GM12878 (cell line): Measurements from ENCODE around the gene TPMT.

ENCODE experiments used
- CREB1 ChIP-seq: IDR thresholded peaks from 2 replicates; pipeline ENCODE4 v1.6.1; 2012; ENCODE audit warnings: low read depth, mild to moderate bottlenecking, inconsistent platforms
- CREM ChIP-seq: IDR thresholded peaks from 2 replicates; pipeline ENCODE4 v1.6.1; 2014; ENCODE audit warnings: antibody characterized with exemption, low read depth
- E2F8 ChIP-seq: fragments of 450-650 bp; IDR thresholded peaks from 2 replicates; pipeline ENCODE4 v1.6.1; 2018; ENCODE audit warnings: mild to moderate bottlenecking, low read depth, moderate library complexity; ENCODE audit not compliant: partially characterized antibody
- EZH2 ChIP-seq: IDR thresholded peaks from 2 replicates; pipeline ENCODE4 v1.6.1; 2012; ENCODE audit warnings: low read depth, mild to moderate bottlenecking, control low read depth, inconsistent platforms, low read length, borderline replicate concordance; ENCODE audit not compliant: control insufficient read depth
- GATAD2B ChIP-seq: fragments of 450-650 bp; conservative IDR thresholded peaks from 2 replicates; pipeline ENCODE4 v1.6.1; 2017; ENCODE audit warnings: low read depth, mild to moderate bottlenecking, moderate library complexity
- POLR2AphosphoS5 ChIP-seq: IDR thresholded peaks from 2 replicates; pipeline ENCODE4 v1.6.1; 2011; ENCODE audit warnings: mild to moderate bottlenecking, low read length, inconsistent platforms
- RAD21 ChIP-seq: IDR thresholded peaks from 2 replicates; pipeline ENCODE4 v1.6.1; 2011; ENCODE audit warnings: mild to moderate bottlenecking, low read depth, low read length, moderate library complexity; ENCODE audit not compliant: insufficient read depth
- RAD51 ChIP-seq: fragments of 450-650 bp; IDR thresholded peaks from 2 replicates; pipeline ENCODE4 v1.6.1; 2016; ENCODE audit warnings: moderate library complexity, mild to moderate bottlenecking, inconsistent platforms
- RFX5 ChIP-seq: IDR thresholded peaks from 2 replicates; pipeline ENCODE4 v1.6.1; 2011; ENCODE audit warnings: low read depth, low read length, improper control_type of control experiment
- SUZ12 ChIP-seq: fragments of 200-600 bp; sonication (generic); IDR thresholded peaks from one replicate; pipeline ENCODE4 v1.6.1; 2018; ENCODE audit warnings: antibody characterized with exemption, mild to moderate bottlenecking; ENCODE audit not compliant: unreplicated experiment
- ZNF274 ChIP-seq: IDR thresholded peaks from one replicate; pipeline ENCODE4 v1.8.0; 2011; ENCODE audit not compliant: insufficient read length, insufficient read depth
- TF ChIP-seq, protein P1 (sequence below), 3 experiments: IDR thresholded peaks in 2 of 3; conservative IDR thresholded peaks in 1 of 3; 2 replicates each; pipeline ENCODE4 v1.5.1; 2011; ENCODE audit warnings: low read depth in 3 of 3, low read length in 3 of 3, mild to moderate bottlenecking in 3 of 3, control low read depth in 2 of 3, moderate library complexity in 2 of 3, inconsistent platforms in 1 of 3, mixed read lengths in 1 of 3; ENCODE audit not compliant: control insufficient read depth in 2 of 3, insufficient read depth in 1 of 3; ENCODE audit errors: extremely low read depth in 1 of 3
- TF ChIP-seq, protein P2 (sequence below): IDR thresholded peaks from 2 replicates; pipeline ENCODE4 v1.6.1; 2012; ENCODE audit warnings: mild to moderate bottlenecking, low read depth, low read length
- TF ChIP-seq, protein P3 (sequence below): IDR thresholded peaks from 2 replicates; pipeline ENCODE4 v1.6.1; 2011; ENCODE audit warnings: mild to moderate bottlenecking, low read depth, low read length, moderate library complexity; ENCODE audit not compliant: insufficient replicate concordance

- TF ChIP-seq, protein P1, sequence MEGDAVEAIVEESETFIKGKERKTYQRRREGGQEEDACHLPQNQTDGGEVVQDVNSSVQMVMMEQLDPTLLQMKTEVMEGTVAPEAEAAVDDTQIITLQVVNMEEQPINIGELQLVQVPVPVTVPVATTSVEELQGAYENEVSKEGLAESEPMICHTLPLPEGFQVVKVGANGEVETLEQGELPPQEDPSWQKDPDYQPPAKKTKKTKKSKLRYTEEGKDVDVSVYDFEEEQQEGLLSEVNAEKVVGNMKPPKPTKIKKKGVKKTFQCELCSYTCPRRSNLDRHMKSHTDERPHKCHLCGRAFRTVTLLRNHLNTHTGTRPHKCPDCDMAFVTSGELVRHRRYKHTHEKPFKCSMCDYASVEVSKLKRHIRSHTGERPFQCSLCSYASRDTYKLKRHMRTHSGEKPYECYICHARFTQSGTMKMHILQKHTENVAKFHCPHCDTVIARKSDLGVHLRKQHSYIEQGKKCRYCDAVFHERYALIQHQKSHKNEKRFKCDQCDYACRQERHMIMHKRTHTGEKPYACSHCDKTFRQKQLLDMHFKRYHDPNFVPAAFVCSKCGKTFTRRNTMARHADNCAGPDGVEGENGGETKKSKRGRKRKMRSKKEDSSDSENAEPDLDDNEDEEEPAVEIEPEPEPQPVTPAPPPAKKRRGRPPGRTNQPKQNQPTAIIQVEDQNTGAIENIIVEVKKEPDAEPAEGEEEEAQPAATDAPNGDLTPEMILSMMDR (IDR thresholded peaks at IDR 0.05 in 2 of 3, conservative IDR thresholded peaks at IDR 0.05 in 1 of 3; ENCODE audit: control insufficient read depth in 2 of 3, extremely low read depth in 1 of 3, insufficient read depth in 1 of 3, low read depth in 3 of 3, low read length in 3 of 3), result no peak
- TF ChIP-seq POLR2AphosphoS5 (no peak), CREM (no peak), E2F8 (no peak), GATAD2B (no peak), CREB1 (no peak), RAD21 (no peak), RFX5 (no peak), SUZ12 (no peak), ZNF274 (no peak), EZH2 (no peak), RAD51 (no peak)
- TF ChIP-seq, protein P2, sequence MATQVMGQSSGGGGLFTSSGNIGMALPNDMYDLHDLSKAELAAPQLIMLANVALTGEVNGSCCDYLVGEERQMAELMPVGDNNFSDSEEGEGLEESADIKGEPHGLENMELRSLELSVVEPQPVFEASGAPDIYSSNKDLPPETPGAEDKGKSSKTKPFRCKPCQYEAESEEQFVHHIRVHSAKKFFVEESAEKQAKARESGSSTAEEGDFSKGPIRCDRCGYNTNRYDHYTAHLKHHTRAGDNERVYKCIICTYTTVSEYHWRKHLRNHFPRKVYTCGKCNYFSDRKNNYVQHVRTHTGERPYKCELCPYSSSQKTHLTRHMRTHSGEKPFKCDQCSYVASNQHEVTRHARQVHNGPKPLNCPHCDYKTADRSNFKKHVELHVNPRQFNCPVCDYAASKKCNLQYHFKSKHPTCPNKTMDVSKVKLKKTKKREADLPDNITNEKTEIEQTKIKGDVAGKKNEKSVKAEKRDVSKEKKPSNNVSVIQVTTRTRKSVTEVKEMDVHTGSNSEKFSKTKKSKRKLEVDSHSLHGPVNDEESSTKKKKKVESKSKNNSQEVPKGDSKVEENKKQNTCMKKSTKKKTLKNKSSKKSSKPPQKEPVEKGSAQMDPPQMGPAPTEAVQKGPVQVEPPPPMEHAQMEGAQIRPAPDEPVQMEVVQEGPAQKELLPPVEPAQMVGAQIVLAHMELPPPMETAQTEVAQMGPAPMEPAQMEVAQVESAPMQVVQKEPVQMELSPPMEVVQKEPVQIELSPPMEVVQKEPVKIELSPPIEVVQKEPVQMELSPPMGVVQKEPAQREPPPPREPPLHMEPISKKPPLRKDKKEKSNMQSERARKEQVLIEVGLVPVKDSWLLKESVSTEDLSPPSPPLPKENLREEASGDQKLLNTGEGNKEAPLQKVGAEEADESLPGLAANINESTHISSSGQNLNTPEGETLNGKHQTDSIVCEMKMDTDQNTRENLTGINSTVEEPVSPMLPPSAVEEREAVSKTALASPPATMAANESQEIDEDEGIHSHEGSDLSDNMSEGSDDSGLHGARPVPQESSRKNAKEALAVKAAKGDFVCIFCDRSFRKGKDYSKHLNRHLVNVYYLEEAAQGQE, result no peak
- TF ChIP-seq, protein P3, sequence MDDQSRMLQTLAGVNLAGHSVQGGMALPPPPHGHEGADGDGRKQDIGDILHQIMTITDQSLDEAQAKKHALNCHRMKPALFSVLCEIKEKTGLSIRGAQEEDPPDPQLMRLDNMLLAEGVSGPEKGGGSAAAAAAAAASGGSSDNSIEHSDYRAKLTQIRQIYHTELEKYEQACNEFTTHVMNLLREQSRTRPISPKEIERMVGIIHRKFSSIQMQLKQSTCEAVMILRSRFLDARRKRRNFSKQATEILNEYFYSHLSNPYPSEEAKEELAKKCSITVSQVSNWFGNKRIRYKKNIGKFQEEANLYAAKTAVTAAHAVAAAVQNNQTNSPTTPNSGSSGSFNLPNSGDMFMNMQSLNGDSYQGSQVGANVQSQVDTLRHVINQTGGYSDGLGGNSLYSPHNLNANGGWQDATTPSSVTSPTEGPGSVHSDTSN, result no peak
Measured at GRCh38 chr6:18080544-18080943, 74.3 kb downstream of the TPMT start.
